Dermis microvascular lymphatic vessel endothelial cell (primary cell): ENCODE measurements around the gene RGS8. TPM values are rescaled to one million over a fixed set of nuclear protein-coding genes. Genes with fewer than 3 reads are reported as not detected.

Source experiments
- DNase-seq, 2 donors: peaks; one replicate each; pipeline versions ENCODE4 v3.0.0 to v3.0.0-alpha.2; 2010; ENCODE audit warnings: low read depth in 2 of 2
- total RNA-seq: library from RNA; depleted of rRNA; stranded (reverse); fragments of >200 nt; gene quantifications from 2 replicates; pipeline ENCODE4 v1.2.1, GENCODE V29; 2014

The RGS8 gene
- total RNA-seq = not detected in 2 replicates

GRCh38 chr1:182684116-182684828, at the start of gene RGS8:
Gene RGS8 (minus strand): TSS chr1:182684587. CDS start chr1:182669649, 14,938 bp downstream.
- DNase-seq = no peak

GRCh38 chr1:182731852-182732575, 47.6 kb upstream of the RGS8 start:
- no peak for DNase-seq

- no peak for DNase-seq
Measured at GRCh38 chr1:182726912-182727311, 42.5 kb upstream of the RGS8 start.

- no peak for DNase-seq
Measured at GRCh38 chr1:182725259-182726255, 41.2 kb upstream of the RGS8 start.

GRCh38 chr1:182724215-182724614, 39.8 kb upstream of the RGS8 start:
- no peak for DNase-seq

GRCh38 chr1:182723200-182723599, 38.8 kb upstream of the RGS8 start:
- DNase-seq = no peak

- DNase-seq = no peak
Measured at GRCh38 chr1:182721525-182721924, 37.1 kb upstream of the RGS8 start.

GRCh38 chr1:182720463-182720862, 36.1 kb upstream of the RGS8 start:
- DNase-seq = no peak

GRCh38 chr1:182719553-182719952, 35.2 kb upstream of the RGS8 start:
- no peak for DNase-seq

- DNase-seq = no peak
Measured at GRCh38 chr1:182718311-182718710, 33.9 kb upstream of the RGS8 start.

GRCh38 chr1:182716740-182717720, 32.6 kb upstream of the RGS8 start:
- DNase-seq = no peak

GRCh38 chr1:182715531-182715930, 31.1 kb upstream of the RGS8 start:
- no peak for DNase-seq

- no peak for DNase-seq
Measured at GRCh38 chr1:182714546-182714945, 30.2 kb upstream of the RGS8 start.

- no peak for DNase-seq
Measured at GRCh38 chr1:182713939-182714338, 29.6 kb upstream of the RGS8 start.

- DNase-seq = no peak
Measured at GRCh38 chr1:182713492-182713891, 29.1 kb upstream of the RGS8 start.

- DNase-seq = no peak
Measured at GRCh38 chr1:182709855-182710254, 25.5 kb upstream of the RGS8 start.

- DNase-seq = no peak
Measured at GRCh38 chr1:182709225-182709764, 24.9 kb upstream of the RGS8 start.

GRCh38 chr1:182707122-182707521, 22.7 kb upstream of the RGS8 start:
- DNase-seq = no peak

- DNase-seq = no peak
Measured at GRCh38 chr1:182704677-182705076, 20.3 kb upstream of the RGS8 start.

- no peak for DNase-seq
Measured at GRCh38 chr1:182703539-182703938, 19.2 kb upstream of the RGS8 start.
